PFSK-1 (cell line): ENCODE data around the gene FBN1.

ENCODE experiments used
- FOXP2 ChIP-seq: optimal IDR thresholded peaks from 2 replicates; pipeline ENCODE3; 2011; ENCODE audit warnings: borderline replicate concordance, control low read depth, inconsistent platforms; ENCODE audit not compliant: insufficient read depth; ENCODE audit errors: extremely low read length, extremely low read depth
- POLR2AphosphoS5 ChIP-seq: IDR thresholded peaks from 2 replicates; pipeline ENCODE4 v1.6.1; 2012; ENCODE audit warnings: low read depth, mild to moderate bottlenecking, control low read depth, low read length, moderate library complexity
- REST ChIP-seq, 2 experiments: IDR thresholded peaks; 2 replicates each; pipeline versions ENCODE4 v1.6.1 to v1.8.0; 2011 to 2012; ENCODE audit warnings: low read depth in 2 of 2, low read length in 2 of 2, control low read depth in 1 of 2, inconsistent platforms in 1 of 2, mild to moderate bottlenecking in 1 of 2, moderate library complexity in 1 of 2; ENCODE audit not compliant: insufficient read depth in 1 of 2
- SIN3A ChIP-seq: IDR thresholded peaks from 2 replicates; pipeline ENCODE4 v1.6.1; 2012; ENCODE audit warnings: mild to moderate bottlenecking, low read length, moderate library complexity, borderline replicate concordance; ENCODE audit not compliant: insufficient read depth
- TAF1 ChIP-seq: IDR thresholded peaks from 2 replicates; pipeline ENCODE4 v1.6.1; 2012; ENCODE audit warnings: low read length, control low read depth, borderline replicate concordance; ENCODE audit not compliant: insufficient read depth

GRCh38 chr15:48550822-48551525 lies 94.5 kb downstream of the FBN1 start:
- TF ChIP-seq TAF1 (no peak), SIN3A (no peak), POLR2AphosphoS5 (no peak), REST (IDR thresholded peaks at IDR 0.05; ENCODE audit: insufficient read depth in 1 of 2, low read depth in 2 of 2, low read length in 2 of 2) (no peak), FOXP2 (no peak)
